BLaER1 (cell line): ENCODE measurements around the gene TARS2.
A peak's percentile ranks its signal among the peaks of the same experiment; 100 is the strongest.

Experiments used
- H3K27ac ChIP-seq: shearing (Covaris generic); formaldehyde crosslinking; 2 replicates; pipeline ENCODE4 v1.8.1; 2022
- H3K27me3 ChIP-seq: shearing (Covaris generic); formaldehyde crosslinking; 2 replicates; pipeline ENCODE4 v1.8.1; 2022
- H3K36me3 ChIP-seq: shearing (Covaris generic); formaldehyde crosslinking; 2 replicates; pipeline ENCODE4 v1.8.1; 2022
- H3K4me1 ChIP-seq: shearing (Covaris generic); formaldehyde crosslinking; 2 replicates; pipeline ENCODE4 v1.8.1; 2022
- H3K4me2 ChIP-seq: shearing (Covaris generic); formaldehyde crosslinking; 2 replicates; pipeline ENCODE4 v1.8.1; 2022
- H3K4me3 ChIP-seq: shearing (Covaris generic); formaldehyde crosslinking; 2 replicates; pipeline ENCODE4 v1.8.1; 2022
- H3K9ac ChIP-seq: shearing (Covaris generic); formaldehyde crosslinking; 2 replicates; pipeline ENCODE4 v1.8.1; 2022
- H3K9me3 ChIP-seq: shearing (Covaris generic); formaldehyde crosslinking; 2 replicates; pipeline ENCODE4 v1.8.1; 2022
- H4K20me1 ChIP-seq: shearing (Covaris generic); formaldehyde crosslinking; 2 replicates; pipeline ENCODE4 v1.8.1; 2022
- Cebpa-rat ChIP-seq: shearing (Covaris generic); IDR thresholded peaks from 2 replicates; pipeline ENCODE4 v1.8.1; 2022

The TARS2 gene

DNA sequence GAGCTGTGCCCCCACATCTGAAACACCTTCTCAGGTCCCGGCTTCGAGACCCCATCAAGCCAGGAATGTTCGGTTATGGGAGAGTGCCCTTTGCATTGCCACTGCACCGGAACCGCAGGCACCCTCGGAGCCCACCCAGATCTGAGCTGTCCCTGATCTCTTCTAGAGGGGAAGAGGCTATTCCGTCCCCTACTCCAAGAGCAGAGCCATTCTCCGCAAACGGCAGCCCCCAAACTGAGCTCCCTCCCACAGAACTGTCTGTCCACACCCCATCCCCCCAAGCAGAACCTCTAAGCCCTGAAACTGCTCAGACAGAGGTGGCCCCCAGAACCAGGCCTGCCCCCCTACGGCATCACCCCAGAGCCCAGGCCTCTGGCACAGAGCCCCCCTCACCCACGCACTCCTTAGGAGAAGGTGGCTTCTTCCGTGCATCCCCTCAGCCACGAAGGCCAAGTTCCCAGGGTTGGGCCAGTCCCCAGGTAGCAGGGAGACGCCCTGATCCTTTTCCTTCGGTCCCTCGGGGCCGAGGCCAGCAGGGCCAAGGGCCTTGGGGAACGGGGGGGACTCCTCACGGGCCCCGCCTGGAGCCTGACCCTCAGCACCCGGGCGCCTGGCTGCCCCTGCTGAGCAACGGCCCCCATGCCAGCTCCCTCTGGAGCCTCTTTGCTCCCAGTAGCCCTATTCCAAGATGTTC is 66.3 kb downstream of the TARS2 start:
- Histone ChIP-seq H3K4me2 (peak overlapping the region; percentile 77; the same call in 1 of the 2 replicates), H4K20me1 (0 out of 2 replicates have a peak, but pooled peaks cover 4% of the 10 kb centered on the region), H3K4me1 (peaks cover 36% of the 10 kb centered on the region), H3K27ac (peak overlapping the region; percentile 26; the same call in 1 of the 2 replicates), H3K27me3 (peaks cover 8% of the 10 kb centered on the region; the same call in 1 of the 2 replicates), H3K9ac (no peak overlapping the region), H3K4me3 (no peak overlapping the region), H3K36me3 (no peaks in the 10 kb centered on the region), H3K9me3 (no peaks in the 10 kb centered on the region)
- TF ChIP-seq Cebpa-rat = no peak

DNA sequence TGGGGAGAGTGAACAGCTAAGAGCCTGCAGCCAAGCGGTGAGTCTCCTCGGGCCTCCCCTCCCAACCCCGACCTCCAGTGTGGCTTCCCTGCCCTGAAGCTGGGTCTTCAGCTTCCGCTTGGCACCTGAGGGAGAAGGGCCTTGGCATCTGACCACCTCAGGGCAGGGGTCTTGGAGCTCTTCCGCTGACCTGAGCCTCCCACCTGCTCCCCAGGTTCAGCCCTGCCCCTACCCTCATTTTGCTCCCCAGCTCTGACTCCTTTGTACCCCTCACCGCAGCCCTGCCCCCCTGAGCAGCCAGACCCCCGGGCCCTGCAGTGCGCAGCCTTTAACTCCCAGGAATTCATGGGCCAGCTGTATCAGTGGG is 66.8 kb downstream of the TARS2 start:
- Histone ChIP-seq H3K27ac (no peak overlapping the region), H3K4me3 (no peak overlapping the region), H3K9me3 (no peaks in the 10 kb centered on the region), H3K4me2 (no peak overlapping the region), H3K4me1 (peaks cover 33% of the 10 kb centered on the region), H3K36me3 (no peaks in the 10 kb centered on the region), H3K9ac (no peak overlapping the region), H3K27me3 (0 out of 2 replicates have a peak, but pooled peaks cover 4% of the 10 kb centered on the region), H4K20me1 (0 out of 2 replicates have a peak, but pooled peaks cover 4% of the 10 kb centered on the region)
- no peak for TF ChIP-seq Cebpa-rat

DNA sequence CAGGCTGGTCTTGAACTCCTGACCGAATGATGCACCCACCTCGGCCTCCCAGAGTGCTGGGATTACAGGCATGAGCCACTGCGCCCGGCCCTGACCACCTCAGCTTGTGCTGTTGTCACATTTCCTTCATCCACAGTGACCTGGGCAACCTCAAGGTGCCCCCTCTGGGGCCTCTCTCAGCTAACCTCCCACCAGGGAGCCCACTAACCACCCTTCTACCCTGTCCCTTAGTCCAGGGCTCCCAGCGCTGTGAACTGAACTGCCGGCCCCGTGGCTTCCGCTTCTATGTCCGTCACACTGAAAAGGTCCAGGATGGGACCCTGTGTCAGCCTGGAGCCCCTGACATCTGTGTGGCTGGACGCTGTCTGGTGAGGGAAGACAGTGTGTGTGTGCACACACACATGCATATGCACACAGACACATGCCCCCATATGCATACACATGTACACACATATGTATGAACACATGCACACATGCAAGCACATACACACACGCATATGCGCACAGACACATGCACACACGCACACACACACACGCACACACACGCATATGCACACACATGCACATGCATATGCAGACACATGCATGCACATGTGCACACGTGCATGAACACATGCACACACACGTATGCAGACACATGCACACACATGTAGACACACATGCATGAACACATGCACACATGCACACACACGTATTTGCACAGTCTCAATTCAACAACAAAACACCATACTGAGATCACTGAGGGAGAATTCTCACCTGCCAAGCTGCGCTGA is 68.2 kb downstream of the TARS2 start:
- Histone ChIP-seq H3K36me3 (no peaks in the 10 kb centered on the region), H3K27ac (no peak overlapping the region), H3K9ac (no peak overlapping the region), H3K9me3 (no peaks in the 10 kb centered on the region), H4K20me1 (peaks cover 16% of the 10 kb centered on the region), H3K4me2 (no peak overlapping the region), H3K4me3 (no peak overlapping the region), H3K4me1 (peaks cover 45% of the 10 kb centered on the region), H3K27me3 (no peaks in the 10 kb centered on the region)
- TF ChIP-seq Cebpa-rat = no peak

DNA sequence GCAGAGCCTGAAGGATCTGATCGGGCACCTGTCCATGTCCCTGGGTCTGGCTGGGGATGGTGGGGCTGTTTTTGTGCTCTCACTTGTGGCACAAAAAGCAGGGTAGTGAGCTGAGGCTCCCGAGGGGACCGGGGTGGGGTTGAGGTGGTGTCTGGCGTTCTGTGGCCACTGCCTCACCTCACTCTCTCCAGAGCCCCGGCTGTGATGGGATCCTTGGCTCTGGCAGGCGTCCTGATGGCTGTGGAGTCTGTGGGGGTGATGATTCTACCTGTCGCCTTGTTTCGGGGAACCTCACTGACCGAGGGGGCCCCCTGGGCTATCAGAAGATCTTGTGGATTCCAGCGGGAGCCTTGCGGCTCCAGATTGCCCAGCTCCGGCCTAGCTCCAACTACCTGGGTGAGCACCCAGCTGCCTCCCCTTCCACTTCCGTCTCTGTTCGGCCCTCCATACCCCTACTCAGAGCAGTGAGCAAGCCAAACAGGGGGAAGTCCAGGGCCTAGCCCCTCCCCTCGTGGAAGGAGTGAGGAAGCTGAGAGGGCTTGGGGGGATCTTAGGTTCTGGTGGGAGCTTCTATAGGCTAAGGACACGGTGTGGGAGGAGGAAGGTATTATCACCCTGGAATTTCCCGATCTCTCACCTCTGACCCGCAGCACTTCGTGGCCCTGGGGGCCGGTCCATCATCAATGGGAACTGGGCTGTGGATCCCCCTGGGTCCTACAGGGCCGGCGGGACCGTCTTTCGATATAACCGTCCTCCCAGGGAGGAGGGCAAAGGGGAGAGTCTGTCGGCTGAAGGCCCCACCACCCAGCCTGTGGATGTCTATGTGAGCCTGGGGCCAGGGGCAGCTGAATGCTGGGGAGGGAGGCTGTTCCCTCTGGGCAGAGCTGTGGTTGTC is 69.0 kb downstream of the TARS2 start:
- H3K9me3 ChIP-seq = no peaks in the 10 kb centered on the region
- peaks cover 44% of the 10 kb centered on the region for H3K4me1 ChIP-seq
- TF ChIP-seq Cebpa-rat = no peak
- no peaks in the 10 kb centered on the region for H3K27me3 ChIP-seq
- no peak overlapping the region for H3K4me2 ChIP-seq
- H3K4me3 ChIP-seq = no peak overlapping the region
- H3K9ac ChIP-seq = no peak overlapping the region
- no peak overlapping the region for H3K27ac ChIP-seq
- no peaks in the 10 kb centered on the region for H3K36me3 ChIP-seq
- peaks cover 15% of the 10 kb centered on the region for H4K20me1 ChIP-seq

DNA sequence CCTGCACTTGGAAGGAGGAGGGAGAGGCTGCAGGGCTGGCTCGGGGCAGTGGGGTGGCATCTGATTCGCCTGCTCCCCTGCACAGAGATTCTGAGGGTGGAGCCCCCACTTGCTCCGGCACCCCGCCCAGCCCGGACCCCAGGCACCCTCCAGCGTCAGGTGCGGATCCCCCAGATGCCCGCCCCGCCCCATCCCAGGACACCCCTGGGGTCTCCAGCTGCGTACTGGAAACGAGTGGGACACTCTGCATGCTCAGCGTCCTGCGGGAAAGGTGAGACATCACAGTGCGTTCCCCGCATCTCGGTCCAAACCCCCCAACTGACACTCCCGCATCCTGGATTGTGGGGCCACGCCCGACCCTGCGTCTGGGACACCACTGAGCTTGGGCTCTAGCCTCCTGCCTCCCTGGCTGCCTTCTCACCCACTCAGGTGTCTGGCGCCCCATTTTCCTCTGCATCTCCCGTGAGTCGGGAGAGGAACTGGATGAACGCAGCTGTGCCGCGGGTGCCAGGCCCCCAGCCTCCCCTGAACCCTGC is 69.9 kb downstream of the TARS2 start:
- H3K27ac ChIP-seq = no peak overlapping the region

More for the DNA sequence above, 69.9 kb downstream of the TARS2 start:
- TF ChIP-seq Cebpa-rat = no peak
- Histone ChIP-seq H3K4me1 (peaks cover 44% of the 10 kb centered on the region), H3K4me3 (no peak overlapping the region), H3K4me2 (no peak overlapping the region), H3K27me3 (no peaks in the 10 kb centered on the region), H3K9ac (no peak overlapping the region), H4K20me1 (peaks cover 15% of the 10 kb centered on the region), H3K36me3 (no peaks in the 10 kb centered on the region), H3K9me3 (no peaks in the 10 kb centered on the region)
